ENCODE data around the gene PDGFA.

PDGFA gene

DNA sequence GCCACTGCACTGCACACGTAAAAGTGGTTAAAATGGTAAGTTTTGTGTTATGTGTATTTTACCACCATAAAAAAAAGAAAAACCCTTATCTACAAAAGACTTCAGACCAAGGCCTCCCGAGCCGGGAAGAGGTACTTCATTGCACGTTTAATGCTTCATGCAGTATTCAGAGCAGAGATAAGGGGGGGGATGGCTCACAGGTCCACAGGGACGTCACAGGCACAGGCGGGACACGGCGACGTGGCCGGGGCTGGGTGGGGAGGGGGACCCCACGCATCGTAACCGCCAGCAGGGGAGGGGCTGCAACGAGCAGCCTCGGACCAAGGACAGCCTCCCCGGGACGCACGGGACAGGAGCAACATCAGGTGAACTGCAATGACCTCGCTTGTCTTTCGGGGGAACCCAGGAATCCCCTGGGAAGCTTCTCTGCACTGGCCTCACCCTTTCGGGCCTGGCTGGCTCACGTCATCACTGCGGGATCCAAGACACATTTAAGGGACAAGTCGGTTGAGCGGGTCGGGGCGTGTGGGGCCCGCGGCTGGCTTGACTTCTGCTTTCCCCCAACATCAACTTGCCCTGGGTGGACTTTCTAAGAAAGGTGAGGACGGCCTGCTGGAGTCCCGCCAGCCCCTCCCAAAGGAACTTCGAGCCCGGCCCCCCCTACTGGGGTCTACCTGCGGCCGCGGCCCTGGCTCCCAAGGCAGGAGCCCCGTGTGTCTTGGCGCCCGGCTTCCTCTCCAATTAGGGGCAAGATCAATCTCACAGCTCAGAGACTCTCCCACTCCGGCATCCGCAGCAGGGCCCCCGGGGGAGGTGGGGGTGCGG lies 29.6 kb upstream of the PDGFA start:
- Histone ChIP-seq H3K36me3 (ENCODE audit: control insufficient read depth, insufficient read depth, low read length) (no peaks in the 10 kb centered on the region), H3K4me1 (ENCODE audit: control insufficient read depth, insufficient read depth, low read length) (no peaks in the 10 kb centered on the region), H3K9me3 (ENCODE audit: control insufficient read depth, insufficient read depth, low read length) (no peaks in the 10 kb centered on the region), H3K4me3 (ENCODE audit: low read depth, low read length) (no peak overlapping the region), H3K27me3 (ENCODE audit: control insufficient read depth, insufficient read depth, low read length) (no peaks in the 10 kb centered on the region), H3K9ac (ENCODE audit: low read depth, low read length) (no peak overlapping the region)

DNA sequence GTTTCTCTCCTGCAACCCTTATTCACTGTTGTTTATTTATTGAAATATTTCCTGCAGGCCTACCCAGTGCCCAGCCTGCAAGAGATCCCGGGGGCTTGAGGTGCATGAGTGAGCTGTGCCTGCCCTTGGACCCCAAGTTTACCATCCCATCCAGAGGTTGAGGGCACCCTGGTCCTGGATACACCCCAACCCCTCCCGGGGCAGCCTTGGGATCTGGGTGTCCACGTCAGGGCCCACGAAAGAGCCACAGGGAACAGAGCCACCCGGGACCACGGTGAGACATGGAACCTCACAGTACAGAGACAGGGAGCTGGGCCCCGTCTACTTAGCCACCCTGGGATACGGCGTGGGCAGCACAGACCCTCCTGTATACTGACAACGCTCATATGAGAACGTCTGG lies 28.8 kb upstream of the PDGFA start:
- H3K36me3 ChIP-seq (ENCODE audit: control insufficient read depth, insufficient read depth, low read length), result no peaks in the 10 kb centered on the region
- H3K27me3 ChIP-seq (ENCODE audit: control insufficient read depth, insufficient read depth, low read length), result no peaks in the 10 kb centered on the region
- no peaks in the 10 kb centered on the region for H3K9me3 ChIP-seq (ENCODE audit: control insufficient read depth, insufficient read depth, low read length)
- no peak overlapping the region for H3K4me3 ChIP-seq (ENCODE audit: low read depth, low read length)
- H3K9ac ChIP-seq (ENCODE audit: low read depth, low read length), result no peak overlapping the region
- no peaks in the 10 kb centered on the region for H3K4me1 ChIP-seq (ENCODE audit: control insufficient read depth, insufficient read depth, low read length)

GRCh38 chr7:545470-545869 lies 25.8 kb upstream of the PDGFA start:
- Histone ChIP-seq H3K36me3 (ENCODE audit: control insufficient read depth, insufficient read depth, low read length) (no peaks in the 10 kb centered on the region), H3K27me3 (ENCODE audit: control insufficient read depth, insufficient read depth, low read length) (no peaks in the 10 kb centered on the region), H3K4me3 (ENCODE audit: low read depth, low read length) (no peak overlapping the region), H3K9ac (ENCODE audit: low read depth, low read length) (no peak overlapping the region), H3K4me1 (ENCODE audit: control insufficient read depth, insufficient read depth, low read length) (no peaks in the 10 kb centered on the region), H3K9me3 (ENCODE audit: control insufficient read depth, insufficient read depth, low read length) (no peaks in the 10 kb centered on the region)

GRCh38 chr7:544338-545221 lies 24.9 kb upstream of the PDGFA start:
- Histone ChIP-seq H3K4me1 (ENCODE audit: control insufficient read depth, insufficient read depth, low read length) (no peaks in the 10 kb centered on the region), H3K4me3 (ENCODE audit: low read depth, low read length) (no peak overlapping the region), H3K27me3 (ENCODE audit: control insufficient read depth, insufficient read depth, low read length) (no peaks in the 10 kb centered on the region), H3K9ac (ENCODE audit: low read depth, low read length) (no peak overlapping the region), H3K9me3 (ENCODE audit: control insufficient read depth, insufficient read depth, low read length) (no peaks in the 10 kb centered on the region), H3K36me3 (ENCODE audit: control insufficient read depth, insufficient read depth, low read length) (no peaks in the 10 kb centered on the region)

GRCh38 chr7:543501-544337 lies 24.1 kb upstream of the PDGFA start:
- no peak overlapping the region for H3K9ac ChIP-seq (ENCODE audit: low read depth, low read length)
- no peaks in the 10 kb centered on the region for H3K4me1 ChIP-seq (ENCODE audit: control insufficient read depth, insufficient read depth, low read length)
- no peaks in the 10 kb centered on the region for H3K27me3 ChIP-seq (ENCODE audit: control insufficient read depth, insufficient read depth, low read length)
- no peaks in the 10 kb centered on the region for H3K9me3 ChIP-seq (ENCODE audit: control insufficient read depth, insufficient read depth, low read length)
- no peaks in the 10 kb centered on the region for H3K36me3 ChIP-seq (ENCODE audit: control insufficient read depth, insufficient read depth, low read length)
- no peak overlapping the region for H3K4me3 ChIP-seq (ENCODE audit: low read depth, low read length)

GRCh38 chr7:542713-543500 lies 23.3 kb upstream of the PDGFA start:
- Histone ChIP-seq H3K36me3 (ENCODE audit: control insufficient read depth, insufficient read depth, low read length) (no peaks in the 10 kb centered on the region), H3K4me1 (ENCODE audit: control insufficient read depth, insufficient read depth, low read length) (no peaks in the 10 kb centered on the region), H3K4me3 (ENCODE audit: low read depth, low read length) (no peak overlapping the region), H3K27me3 (ENCODE audit: control insufficient read depth, insufficient read depth, low read length) (no peaks in the 10 kb centered on the region), H3K9ac (ENCODE audit: low read depth, low read length) (no peak overlapping the region), H3K9me3 (ENCODE audit: control insufficient read depth, insufficient read depth, low read length) (no peaks in the 10 kb centered on the region)

DNA sequence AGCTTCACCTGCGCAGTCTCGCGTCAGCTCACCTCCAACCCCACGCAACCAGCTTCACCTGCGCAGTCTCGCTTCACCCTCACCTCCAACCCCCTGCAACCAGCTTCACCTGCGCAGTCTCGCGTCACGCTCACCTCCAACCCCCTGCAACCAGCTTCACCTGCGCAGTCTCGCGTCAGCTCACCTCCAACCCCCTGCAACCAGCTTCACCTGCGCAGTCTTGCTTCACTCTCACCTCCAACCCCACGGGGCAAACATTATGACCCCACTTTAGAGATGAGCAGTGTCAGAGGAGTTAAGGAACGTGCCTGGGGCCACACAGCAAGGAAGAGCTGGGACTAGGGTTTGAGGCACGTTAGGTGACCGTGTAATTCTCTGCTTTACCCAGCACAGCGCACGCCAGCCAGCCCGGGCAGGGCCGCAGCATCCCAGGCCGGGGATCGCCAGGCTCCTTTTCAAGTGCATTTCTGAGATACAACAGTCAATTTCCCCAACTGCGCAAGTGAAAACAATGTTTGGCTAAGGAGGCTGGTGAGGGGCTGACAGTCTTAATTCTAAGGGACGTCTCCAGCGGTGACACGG lies 22.6 kb upstream of the PDGFA start:
- Histone ChIP-seq H3K36me3 (ENCODE audit: control insufficient read depth, insufficient read depth, low read length) (no peaks in the 10 kb centered on the region), H3K9ac (ENCODE audit: low read depth, low read length) (no peak overlapping the region), H3K4me1 (ENCODE audit: control insufficient read depth, insufficient read depth, low read length) (no peaks in the 10 kb centered on the region), H3K9me3 (ENCODE audit: control insufficient read depth, insufficient read depth, low read length) (no peaks in the 10 kb centered on the region), H3K27me3 (ENCODE audit: control insufficient read depth, insufficient read depth, low read length) (no peaks in the 10 kb centered on the region), H3K4me3 (ENCODE audit: low read depth, low read length) (no peak overlapping the region)

DNA sequence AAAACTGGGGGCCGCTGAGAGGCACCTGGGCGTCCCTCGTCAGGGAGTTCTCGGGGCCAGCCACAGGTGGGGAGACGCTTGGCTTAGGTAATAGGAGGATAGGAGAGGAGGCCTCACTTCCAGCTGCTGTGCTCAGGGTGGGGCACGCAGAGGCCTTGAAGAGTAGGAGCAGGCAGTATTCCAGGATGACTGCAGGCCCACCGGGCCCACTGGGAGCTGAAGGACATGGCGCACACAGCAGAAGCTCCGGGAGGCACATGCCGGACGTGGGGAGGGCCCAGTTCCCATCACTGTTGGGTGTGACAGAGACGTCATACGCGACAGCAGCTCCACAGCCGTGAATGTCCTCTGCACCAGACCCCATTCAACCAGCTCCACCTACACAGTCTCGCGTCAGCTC lies 22.0 kb upstream of the PDGFA start:
- no peaks in the 10 kb centered on the region for H3K27me3 ChIP-seq (ENCODE audit: control insufficient read depth, insufficient read depth, low read length)
- H3K4me3 ChIP-seq (ENCODE audit: low read depth, low read length), result no peak overlapping the region
- H3K9ac ChIP-seq (ENCODE audit: low read depth, low read length), result no peak overlapping the region
- no peaks in the 10 kb centered on the region for H3K9me3 ChIP-seq (ENCODE audit: control insufficient read depth, insufficient read depth, low read length)
- no peaks in the 10 kb centered on the region for H3K4me1 ChIP-seq (ENCODE audit: control insufficient read depth, insufficient read depth, low read length)
- H3K36me3 ChIP-seq (ENCODE audit: control insufficient read depth, insufficient read depth, low read length), result no peaks in the 10 kb centered on the region

DNA sequence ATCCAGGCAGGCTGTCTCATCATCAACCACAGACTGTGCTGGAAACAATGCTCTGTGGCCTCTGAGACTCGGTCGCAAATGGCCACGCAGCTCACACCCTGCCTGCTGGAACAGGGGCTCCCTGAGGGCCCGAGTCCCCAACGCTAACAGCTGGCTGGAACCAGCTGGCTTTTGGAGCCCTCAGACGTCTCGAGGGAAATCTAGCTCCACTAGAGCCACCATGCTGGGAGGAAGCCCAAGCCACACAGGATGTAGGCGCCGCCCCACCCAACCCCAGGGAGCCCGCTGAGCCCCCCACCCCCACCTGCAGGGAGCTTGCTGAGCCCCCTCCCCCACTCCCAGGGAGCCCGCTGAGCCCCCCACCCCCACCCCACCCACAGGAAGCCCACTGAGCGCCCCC lies 21.4 kb upstream of the PDGFA start:
- Histone ChIP-seq H3K4me1 (ENCODE audit: control insufficient read depth, insufficient read depth, low read length) (no peaks in the 10 kb centered on the region), H3K9ac (ENCODE audit: low read depth, low read length) (no peak overlapping the region), H3K27me3 (ENCODE audit: control insufficient read depth, insufficient read depth, low read length) (no peaks in the 10 kb centered on the region), H3K4me3 (ENCODE audit: low read depth, low read length) (no peak overlapping the region), H3K9me3 (ENCODE audit: control insufficient read depth, insufficient read depth, low read length) (no peaks in the 10 kb centered on the region), H3K36me3 (ENCODE audit: control insufficient read depth, insufficient read depth, low read length) (no peaks in the 10 kb centered on the region)

GRCh38 chr7:540579-540978 lies 20.9 kb upstream of the PDGFA start:
- Histone ChIP-seq H3K4me3 (ENCODE audit: low read depth, low read length) (no peak overlapping the region), H3K4me1 (ENCODE audit: control insufficient read depth, insufficient read depth, low read length) (no peaks in the 10 kb centered on the region), H3K9me3 (ENCODE audit: control insufficient read depth, insufficient read depth, low read length) (no peaks in the 10 kb centered on the region), H3K36me3 (ENCODE audit: control insufficient read depth, insufficient read depth, low read length) (no peaks in the 10 kb centered on the region), H3K9ac (ENCODE audit: low read depth, low read length) (no peak overlapping the region), H3K27me3 (ENCODE audit: control insufficient read depth, insufficient read depth, low read length) (no peaks in the 10 kb centered on the region)

Data from iPS-15b (cell line).